A172 (cell line): ENCODE results near the gene COPZ1. TPM values are rescaled to one million over a fixed set of nuclear protein-coding genes. Genes with fewer than 3 reads are reported as not detected.
"Not testable (repeated sequence)": the region's sequence is repeated elsewhere in the genome, so short reads cannot be mapped to it uniquely, and the experiment has no call there.

ENCODE experiments used
- DNase-seq: peaks from one replicate; pipeline ENCODE4 v3.0.0-alpha.2; 2015; ENCODE audit warnings: low spot score
- total RNA-seq: library from RNA; depleted of rRNA; stranded (reverse); fragments of >200 nt; shearing (Covaris generic); gene quantifications from 2 replicates; pipeline ENCODE4 v1.2.3, GENCODE V29; 2014

COPZ1 gene
- total RNA-seq, 1 experiment from 2014 or later: 209 TPM

DNA sequence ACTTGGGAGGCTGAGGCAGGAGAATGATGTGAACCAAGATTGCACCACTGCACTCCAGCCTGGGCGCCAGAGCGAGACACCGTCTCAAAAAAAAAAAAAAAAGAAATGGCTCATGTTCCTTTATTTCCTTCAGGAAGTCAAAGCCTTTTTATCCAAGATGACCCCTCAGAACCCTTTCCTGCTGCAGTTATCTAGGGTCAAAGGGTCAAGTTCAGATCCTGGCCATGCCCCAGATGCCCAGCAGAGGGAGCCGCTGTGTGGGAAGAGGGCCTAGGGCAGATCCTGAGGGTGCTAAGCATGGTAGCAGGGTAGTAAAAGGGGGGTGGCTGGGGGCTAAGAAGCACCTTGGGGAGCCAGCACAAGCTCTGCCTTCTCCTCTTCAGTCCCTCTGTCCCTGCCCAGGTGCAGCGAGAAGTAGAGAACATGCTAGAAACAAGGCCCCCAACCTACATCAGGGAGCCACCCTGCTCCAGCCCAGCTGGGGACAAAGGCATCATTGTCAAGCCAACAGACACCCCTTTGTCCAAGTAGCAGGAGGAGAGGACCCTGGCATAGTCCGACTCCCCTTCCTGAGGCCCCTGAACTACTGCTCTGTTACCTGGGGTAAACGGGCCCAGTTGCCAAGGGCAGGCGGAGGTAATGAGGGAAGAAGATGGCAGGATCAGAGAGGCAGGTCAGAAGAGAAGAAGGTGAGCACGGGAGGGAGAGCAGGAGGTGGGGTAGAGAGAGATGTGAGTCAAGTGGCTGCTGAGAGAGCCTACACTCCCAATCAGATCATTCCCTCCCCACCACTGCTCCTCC, 30.6 kb upstream of the COPZ1 start:
- DNase-seq: peak; percentile 26

DNA sequence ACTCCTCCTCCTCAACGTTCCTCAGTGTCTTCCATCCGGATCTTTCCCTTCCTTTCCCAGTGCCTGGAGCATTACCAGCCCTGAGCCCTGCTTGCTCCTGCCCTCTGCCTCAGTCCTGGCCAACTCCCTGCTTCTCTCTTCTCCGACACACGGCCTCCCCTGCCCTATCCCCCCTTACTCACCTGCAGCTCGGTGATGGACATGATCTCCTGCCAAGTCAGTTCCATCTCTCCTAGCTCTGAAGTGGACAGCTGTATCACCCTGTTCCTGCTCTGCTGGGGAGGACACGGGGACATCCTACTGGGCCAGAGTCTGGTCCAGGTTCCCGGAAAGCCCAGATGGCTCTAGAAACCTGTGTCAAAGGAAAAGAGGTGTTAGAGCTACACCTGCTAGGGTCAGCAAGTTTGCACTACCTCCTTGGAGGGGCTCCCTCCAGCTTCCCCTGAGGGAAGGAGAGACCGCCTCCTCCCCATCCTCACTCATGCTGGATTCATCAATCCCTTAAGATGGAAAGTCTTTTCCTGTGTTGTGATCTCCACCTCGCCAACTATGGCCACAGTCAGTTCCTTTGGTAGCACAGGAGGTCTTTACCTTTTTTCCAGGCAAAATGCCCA, 29.9 kb upstream of the COPZ1 start:
- no peak for DNase-seq

DNA sequence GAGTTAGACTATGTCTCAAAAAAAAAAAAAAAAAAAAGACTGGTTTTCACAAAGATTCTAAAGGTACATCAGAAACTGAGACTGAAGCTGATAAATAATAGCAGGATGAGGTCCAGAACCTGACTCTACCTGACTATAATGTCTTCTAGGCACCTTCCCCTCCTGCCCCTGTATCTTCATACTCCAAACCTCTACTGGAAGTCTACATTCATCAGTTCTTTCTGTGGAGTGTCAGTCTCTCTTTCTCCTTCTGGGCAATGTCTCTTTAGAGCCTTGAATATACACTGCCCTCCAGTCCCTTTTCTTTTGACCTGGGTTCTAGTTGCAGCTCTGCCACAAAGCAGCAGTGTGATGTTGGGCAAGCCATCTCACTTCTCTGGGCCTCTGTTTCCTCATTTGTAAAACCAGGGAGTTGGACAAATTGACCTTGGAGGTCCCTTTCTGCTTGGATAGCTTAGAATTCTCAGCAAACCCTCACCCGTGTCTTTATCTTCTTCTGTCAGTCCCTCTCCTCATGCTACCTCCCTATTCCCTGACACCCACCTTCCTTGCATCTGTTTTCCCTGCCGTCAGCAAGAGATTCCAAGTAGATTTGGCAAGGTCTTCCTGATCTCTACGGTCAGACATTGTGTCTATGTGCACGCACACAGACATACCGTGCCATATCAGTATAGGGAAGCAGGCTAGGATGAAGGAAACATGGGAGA, 28.4 kb upstream of the COPZ1 start:
- DNase-seq: no peak

DNA sequence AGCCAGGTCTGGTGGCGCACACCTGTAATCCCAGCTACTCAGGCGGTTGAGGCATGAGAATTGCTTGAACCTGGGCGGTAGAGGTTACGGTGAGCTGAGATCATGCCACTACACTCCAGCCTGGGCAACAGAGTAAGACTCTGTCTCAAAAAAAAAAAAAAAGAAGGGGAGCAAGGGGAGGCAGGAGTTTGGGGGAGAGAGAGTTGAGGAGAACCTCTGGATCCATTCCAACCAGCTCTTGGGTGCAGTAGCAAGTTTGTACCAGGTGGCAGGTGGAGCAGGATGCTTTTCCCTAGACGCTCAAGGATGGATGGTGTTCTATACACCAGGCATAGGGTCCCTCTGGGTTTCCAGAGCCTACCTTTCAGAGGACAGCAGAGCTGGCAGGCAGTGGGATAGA, 26.0 kb upstream of the COPZ1 start:
- no peak for DNase-seq

DNA sequence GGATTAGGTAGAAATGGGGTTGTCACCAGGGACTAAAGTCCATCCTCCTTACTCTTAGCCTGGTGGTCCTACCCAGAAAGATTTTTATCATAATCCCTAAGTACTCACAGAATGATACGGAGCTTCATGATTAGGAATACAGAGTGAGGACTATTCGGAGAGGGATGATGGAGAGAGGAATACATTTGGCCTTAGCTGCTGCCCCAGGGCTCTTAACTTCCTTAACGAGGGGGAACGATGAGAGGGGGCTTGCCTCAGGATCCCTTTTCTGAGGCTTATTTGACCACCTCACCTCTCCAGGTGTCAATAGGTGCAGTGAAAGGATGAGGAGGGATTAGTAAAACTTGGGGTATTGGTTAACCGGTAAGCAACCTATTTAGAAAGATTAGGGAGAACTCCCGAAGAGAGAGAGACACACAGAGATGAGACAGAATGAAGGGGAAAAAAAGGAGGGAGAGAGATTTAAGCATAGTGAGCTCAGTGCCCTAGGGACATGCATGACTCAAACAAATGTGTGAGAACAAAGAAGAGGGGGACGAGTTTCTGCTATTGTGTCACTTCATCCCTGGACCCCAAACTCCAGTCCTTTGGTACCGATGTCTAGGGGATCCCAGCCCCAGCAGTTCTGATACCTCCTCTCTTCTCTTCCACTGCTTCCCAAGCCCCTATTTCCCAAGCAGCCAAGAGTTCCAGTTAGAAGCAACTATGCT, 25.3 kb upstream of the COPZ1 start:
- DNase-seq: no peak

DNA sequence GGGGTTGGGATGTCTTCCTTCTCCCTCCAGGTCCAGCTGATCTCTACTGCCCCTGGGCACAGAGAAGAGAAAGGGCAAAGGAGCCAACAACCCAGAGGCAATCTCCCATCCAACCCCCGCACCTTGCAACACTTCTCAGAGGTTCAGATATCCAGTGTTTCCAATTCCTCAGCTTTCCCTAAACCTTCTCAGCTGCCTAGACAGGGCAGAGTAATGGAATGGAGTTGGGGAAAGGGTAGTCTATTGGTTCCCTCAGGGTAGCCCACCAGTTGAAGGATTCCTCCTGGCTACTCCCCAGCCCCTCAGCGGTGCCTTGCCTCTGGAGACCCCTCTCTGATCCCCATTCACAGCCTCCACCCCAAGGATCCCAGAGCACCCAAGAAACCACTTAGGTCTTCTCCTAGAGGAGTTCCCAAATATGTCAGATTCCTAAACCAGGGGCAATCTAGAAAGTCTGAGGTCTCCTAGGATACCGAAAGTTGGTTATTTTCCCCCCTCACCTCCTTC, 24.7 kb upstream of the COPZ1 start:
- no peak for DNase-seq

DNA sequence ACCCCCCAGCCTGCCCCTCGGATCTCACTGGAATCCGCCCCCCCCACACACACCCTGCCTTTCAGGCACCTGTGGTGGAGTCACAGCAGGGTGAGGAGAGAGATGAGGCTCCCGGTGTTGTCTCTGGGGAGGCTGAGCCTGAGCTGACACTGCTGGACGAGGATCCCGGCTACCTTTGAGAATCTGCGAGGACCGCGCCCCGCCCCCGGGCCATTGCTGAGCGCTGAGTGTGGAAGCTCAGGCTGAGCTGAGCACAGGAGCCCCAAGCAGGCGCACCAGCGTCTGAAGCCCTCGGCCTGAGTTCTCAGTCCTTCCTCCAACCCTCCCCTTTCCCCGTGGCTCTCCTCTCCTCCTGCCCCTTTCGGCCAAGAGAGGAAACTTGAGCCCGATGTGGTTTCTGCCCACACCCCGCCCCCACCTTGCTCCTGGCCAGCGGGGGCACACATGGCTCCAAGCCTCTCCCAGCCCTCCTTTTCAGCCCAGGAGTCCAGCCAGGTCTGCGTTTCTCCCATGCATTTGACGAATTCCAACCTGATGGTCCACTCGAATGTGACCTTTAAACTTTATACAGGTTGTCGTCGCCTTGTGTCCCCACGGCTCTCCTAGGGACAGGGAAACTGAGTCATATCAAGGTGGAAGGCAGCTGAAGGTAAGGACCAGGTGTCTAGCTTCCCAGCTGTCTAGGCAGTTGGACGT, 24.1 kb upstream of the COPZ1 start, which contains the start of gene NFE2:
NFE2 (minus strand) TSS at position 284 of the 696 bp plus-strand sequence. CDS start 5,767 bp downstream, outside the sequence.
- DNase-seq: peak; percentile 54

DNA sequence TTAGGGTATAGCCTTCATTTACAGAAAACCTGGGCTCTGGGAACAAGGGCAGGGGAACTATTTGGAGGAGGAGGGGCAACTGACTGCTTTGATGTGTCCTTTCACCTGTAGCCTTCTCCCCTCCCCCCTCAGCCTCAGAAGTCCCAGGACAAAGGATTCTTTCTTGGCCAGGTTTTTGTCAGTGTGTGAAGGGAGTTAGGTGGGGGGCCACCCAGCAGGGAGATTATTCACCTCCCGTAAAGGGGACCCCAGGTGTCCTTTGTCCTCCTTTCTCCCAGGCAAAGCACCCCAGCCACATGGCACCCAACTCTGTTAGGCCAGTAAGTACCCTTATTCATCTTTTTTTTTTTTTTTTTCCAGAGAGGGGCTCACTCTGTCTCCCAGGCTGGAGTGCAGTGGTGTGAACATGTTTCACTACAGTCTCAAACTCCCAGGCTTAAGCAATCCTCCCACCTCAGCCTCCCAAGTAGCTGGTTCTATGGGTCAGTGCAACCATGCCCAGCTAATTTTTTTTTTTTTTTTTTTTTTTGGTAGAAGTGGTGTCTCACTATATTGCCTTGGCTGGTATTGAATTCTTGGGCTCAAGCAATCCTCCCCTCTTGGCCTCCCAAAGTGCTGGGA, 23.4 kb upstream of the COPZ1 start:
- DNase-seq: no peak

DNA sequence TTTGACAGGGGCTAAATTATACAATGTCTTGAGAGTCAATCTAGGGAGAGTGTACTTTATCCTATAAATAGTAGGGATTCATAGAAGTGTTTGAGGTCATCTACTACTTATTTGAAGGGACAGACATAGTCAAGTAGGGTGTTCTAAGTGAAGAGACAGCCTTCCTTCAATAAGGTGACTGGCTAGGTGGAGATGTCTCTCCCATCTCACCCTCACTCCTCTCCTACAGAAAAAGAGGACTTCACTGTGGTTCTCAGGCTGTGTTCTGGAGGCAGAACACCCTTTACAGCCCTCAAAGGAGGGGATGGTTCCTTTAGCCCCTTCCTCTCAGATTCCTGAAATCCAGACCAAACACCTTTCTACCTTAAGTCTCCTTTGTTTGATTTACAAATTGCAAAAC, 21.3 kb upstream of the COPZ1 start:
- DNase-seq: no peak

DNA sequence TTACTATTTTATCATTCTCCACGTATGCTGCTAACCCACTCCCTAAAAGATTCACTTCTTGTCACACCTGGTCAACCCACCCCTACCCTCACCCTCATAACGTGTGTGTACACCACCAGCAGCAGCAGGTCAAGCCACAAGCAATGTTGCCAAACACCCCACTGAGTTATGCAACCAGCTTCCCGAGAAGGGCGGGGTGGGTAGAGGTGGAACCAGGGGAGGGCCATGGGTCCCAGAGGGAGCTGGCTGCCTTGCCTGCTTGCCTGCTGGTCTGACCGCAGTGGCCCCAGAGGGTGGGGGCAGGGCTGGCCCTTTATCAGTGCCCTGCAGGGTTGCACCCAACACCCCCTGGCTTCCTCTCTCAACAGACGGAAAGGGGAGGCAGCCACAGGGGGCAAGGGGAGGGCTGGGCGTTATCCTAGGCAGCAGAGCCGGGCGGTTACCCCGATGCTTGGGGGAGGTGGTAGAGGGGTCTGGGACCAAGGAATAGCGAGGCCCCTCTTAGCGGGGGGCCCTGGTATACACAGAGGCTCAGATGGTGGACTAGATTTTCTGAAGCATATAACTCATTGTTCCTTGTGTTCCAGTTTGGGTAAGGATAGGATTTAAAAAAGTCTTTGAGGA, 20.6 kb upstream of the COPZ1 start:
- peak; percentile 55 for DNase-seq

DNA sequence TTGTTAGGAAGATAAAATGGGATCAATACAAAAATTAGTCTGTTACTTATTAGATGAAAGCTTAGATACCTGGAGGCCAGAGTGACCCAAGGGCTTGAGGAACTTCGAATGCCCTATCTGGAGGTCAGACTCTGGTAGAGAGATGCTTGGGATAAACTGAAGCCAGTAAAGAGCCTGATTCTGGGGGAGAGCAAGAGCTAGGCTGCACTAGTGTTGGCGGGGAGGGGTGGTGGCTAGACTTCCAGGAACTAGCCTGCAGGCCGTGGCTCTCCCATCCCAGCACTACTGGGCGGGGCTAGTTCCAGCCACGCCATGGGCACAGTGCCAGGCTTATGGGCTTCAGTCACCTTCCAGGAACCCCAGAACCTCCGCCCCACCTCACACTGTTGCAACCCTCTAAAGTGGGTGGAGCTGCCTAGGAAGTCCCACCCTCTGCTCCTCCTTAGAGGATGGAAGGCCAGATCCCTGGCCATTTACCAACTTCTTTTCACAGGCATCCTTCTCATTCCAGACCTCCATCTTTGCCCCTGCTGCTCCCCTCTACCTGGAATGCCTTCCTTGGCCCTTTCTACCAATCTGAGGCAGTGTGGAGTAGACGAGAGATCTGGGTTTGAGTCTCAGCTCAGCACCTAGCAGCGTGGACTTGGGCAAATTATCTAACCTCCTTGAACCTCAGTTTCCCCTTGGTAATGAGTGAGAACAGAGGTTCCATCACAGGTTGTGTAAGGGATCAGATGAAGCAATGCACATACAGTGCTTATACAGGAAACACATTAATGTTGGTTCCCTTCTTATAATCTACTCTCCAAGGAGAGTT, 17.8 kb upstream of the COPZ1 start:
- peak; percentile 80 for DNase-seq

DNA sequence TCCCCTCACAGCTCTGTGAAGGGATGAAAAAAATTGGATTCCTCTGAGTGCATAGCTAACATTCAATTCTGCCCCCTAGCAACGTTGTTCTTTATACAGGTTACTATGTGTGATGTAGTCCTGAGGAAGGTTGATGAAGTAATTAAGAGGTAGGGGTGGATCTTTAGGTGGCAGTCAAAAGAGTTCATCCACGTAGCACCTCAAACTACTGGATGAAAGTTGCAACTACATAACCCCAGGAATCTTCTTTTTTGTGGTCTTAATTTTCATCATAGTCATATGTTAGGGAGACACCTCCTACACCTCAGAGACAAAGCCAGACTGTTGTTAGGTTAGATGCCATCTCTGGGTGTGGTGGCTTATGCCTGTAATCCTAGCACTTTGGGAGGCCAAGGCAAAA, 13.9 kb upstream of the COPZ1 start:
- no peak for DNase-seq

DNA sequence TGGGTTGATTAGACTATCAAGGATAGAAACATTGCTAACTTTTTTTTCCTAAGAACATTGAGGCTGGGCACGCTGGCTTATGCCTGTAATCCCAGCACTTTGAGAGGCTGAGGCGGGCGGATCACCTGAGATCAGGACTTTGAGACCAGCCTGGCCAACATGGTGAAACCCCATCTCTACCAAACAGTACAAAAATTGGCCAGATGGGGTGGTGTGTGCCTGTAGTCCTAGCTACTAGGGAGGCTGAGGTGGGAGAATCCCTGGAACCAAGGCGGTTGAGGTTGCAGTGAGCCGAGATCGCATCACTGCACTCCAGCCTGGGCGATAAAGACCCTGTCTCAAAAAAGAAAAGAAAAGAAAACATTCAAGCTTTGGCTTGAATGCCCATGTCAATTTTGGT, 12.6 kb upstream of the COPZ1 start:
- not testable (repeated sequence) for DNase-seq

DNA sequence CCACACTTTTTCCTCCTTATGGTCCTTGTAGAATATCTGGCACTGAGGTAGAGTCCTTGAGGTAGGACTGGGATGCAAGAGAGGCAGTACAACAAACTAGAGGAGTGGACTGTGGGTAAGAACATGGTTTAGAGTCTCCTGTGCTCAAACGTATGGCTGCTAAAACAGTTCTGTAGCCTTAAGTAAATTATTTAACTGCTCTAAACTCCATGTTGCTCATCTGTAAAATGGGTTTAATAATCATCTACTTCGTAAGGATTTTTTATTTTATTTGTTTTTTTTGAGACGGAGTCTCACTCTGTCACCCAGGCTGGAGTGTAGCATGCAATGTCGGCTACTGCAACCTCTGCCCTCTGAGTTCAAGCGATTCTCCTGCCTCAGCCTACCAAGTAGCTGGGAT, 3.6 kb upstream of the COPZ1 start:
- no peak for DNase-seq

DNA sequence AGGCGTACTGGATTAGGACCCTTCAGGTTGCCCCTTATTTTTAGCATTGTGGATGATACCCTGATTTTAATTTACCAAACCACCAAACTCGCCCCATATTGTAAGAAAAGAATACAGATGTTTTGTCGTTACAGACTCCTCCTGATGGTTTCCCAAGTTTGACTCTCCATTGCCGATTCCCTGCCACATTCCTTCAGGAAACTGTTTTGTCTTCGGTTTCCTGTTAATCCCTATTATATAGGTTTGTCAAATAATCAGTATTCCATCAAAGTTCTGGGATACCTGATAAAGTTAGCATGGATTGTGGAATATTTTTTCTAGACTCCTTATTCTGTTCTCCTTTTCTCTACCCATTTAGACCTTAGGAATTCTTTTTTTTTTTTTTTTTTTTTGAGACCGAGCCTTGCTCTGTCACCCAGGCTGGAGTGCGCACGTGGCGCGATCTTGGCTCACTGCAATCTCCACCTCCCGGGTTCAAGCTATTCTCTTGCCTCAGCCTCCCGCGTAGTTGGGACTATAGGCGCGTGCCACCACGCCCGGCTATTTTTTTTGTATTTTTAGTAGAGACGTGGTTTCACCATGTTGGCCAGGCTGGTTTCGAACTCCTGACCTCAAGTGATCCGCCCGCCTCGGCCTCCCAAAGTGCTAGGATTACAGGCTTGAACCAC, 645 bp downstream of the COPZ1 start:
- DNase-seq: not testable (repeated sequence)

DNA sequence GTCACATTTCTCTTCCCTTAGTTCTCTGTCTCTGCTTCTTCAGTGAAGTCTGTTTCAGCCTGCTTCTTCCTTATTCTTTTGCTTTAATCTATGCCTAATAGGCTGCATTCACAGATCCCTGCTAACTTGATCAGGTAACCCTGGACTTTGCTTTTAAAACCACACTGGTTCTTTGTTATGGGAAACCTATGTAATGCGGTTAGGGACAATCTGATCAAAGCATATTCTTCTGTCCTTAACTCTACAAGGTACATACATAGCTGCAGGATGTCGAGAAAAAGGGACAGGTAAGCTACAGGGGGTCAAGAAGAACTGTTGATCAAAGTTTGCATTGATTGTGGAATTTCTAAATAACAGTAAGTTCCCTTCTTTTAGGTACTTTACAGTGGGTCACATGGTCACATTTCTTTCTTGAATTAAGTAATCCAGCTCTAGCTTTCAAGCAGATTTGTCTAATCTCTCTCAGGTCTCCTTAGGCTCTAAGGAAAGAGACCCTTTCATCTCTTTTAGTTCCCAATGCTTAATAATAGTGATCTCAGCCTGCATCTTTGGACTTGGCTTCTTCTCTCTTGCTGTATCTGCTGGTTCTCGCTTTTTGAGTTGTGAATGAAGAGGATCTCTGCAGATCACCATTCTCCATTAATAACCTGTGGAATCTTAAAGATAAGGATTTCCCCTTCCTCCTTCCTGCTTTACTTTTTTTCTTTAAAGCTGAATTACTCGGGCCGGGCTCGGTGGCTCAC, 3.8 kb downstream of the COPZ1 start:
- DNase-seq: no peak

DNA sequence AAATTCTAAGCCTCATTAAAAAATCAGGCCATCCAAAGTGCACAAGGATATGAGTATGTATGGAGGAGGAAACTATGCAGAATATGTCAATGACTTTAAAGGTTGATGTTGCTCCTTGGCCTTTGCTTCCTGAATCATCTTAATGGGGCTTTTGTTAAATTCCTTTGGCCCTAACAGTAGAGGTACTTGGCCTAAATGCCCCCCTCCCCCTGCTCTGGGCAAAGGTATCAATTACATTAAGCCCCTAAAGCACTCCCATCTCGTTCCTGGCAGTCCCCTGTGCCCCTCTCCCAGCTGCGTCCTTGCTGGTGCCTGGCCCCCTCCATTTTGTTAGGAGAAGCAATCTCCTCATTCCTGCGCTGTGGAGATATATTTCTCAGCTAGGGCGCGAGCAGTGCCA, 4.8 kb downstream of the COPZ1 start:
- DNase-seq: no peak

DNA sequence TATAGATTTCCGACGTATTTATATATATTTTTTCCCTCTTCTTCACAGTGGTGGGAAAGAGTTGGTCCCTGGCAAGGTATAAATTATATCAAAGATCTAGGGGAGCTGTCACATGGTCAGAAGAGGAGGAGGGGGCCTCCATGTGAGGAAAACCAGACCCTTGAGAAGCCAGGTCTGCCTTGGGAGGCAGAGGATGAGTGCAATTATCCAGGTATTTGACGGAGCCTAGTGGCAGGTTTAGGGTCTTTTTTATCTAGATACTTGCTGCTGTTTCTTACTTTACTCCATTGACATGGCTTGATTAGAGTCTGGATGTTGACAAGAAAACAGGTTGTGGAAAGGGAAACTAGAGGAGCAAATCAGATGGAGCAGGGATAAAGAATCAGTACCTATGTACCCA, 5.5 kb downstream of the COPZ1 start:
- DNase-seq: no peak
